ENCODE data around the gene MDM2. TPM values are rescaled to one million over a fixed set of nuclear protein-coding genes. Genes with fewer than 3 reads are reported as not detected.
"Not testable (repeated sequence)": the region's sequence is repeated elsewhere in the genome, so short reads cannot be mapped to it uniquely, and the experiment has no call there.

MDM2 gene
- total RNA-seq, 1 donor from 2014 or later = 37.3 TPM

DNA sequence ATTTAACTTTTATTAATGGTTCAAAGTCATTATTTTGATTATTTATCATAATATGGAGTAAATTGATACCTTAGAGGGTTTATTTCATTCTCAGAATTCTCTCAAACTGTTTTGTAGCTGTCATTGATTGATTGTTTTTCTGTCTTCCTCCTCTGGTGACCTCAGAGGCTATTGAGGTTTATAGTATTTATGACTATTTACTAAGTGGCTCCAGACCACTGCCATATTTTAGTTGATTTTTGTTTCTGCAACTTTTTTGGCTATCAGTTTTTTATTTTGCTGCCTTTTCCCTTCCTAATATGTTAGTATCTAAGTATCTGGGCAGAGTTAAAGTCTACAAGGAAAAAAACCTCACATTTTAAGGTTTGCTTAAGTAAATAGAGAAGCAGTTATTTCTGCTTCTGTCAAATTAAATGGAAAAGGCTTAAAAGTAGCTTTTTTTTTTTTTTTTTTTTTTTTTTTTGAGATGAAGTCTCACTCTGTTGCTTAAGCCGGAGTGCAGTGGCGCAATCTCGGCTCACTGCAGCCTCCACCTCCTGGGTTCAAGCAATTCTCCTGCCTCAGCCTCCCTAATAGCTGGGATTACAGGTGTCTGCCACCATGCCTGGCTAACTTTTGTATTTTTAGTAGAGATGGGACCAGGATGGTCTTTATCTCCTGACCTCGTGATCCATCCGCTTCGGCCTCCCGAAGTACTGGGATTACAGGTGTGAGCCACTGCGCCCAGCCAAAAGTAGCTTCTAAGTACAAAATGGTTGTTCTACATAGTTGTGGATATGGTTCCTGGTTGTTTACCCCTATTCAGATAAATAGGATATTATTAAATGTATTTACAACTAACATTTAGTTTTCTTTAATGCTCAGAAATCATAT is 8.2 kb downstream of the MDM2 start:
- intact Hi-C loops (cut with DNase I) = no loop called here
- ATAC-seq (no peak), DNase-seq (ENCODE audit: missing footprints) (no peak)

- DNase-seq (ENCODE audit: missing footprints); intact Hi-C loops (cut with DNase I); ATAC-seq: not testable (repeated sequence)
These were observed 11.5 kb downstream of the MDM2 start for GRCh38 chr12:68819481-68819880.

- DNase-seq (ENCODE audit: missing footprints) (no peak), ATAC-seq (no peak)
- intact Hi-C loops (cut with DNase I) = no loop called here
These were observed 13.6 kb downstream of the MDM2 start for GRCh38 chr12:68821357-68822188.

- intact Hi-C loops (cut with DNase I) = no loop called here
- no peak for DNase-seq (ENCODE audit: missing footprints)
- ATAC-seq = no peak
These were observed 15.7 kb downstream of the MDM2 start for GRCh38 chr12:68823696-68824095.

GRCh38 chr12:68824131-68824530 is 16.2 kb downstream of the MDM2 start:
- DNase-seq (ENCODE audit: missing footprints) (no peak), ATAC-seq (no peak)
- intact Hi-C loops (cut with DNase I) = no loop called here

- no peak for ATAC-seq
- intact Hi-C loops (cut with DNase I) = no loop called here
These were observed 16.7 kb downstream of the MDM2 start for GRCh38 chr12:68824597-68825250.

GRCh38 chr12:68825569-68826217 is 17.7 kb downstream of the MDM2 start:
- DNase-seq (ENCODE audit: missing footprints) (no peak), ATAC-seq (no peak)
- intact Hi-C loops (cut with DNase I) = no loop called here

More at GRCh38 chr12:68824597-68825250, 16.7 kb downstream of the MDM2 start:
- no peak for DNase-seq (ENCODE audit: missing footprints)

- no peak for DNase-seq (ENCODE audit: missing footprints)
- no peak for ATAC-seq
- intact Hi-C loops (cut with DNase I) = no loop called here
These were observed 20.1 kb downstream of the MDM2 start for GRCh38 chr12:68827895-68828671.

DNA sequence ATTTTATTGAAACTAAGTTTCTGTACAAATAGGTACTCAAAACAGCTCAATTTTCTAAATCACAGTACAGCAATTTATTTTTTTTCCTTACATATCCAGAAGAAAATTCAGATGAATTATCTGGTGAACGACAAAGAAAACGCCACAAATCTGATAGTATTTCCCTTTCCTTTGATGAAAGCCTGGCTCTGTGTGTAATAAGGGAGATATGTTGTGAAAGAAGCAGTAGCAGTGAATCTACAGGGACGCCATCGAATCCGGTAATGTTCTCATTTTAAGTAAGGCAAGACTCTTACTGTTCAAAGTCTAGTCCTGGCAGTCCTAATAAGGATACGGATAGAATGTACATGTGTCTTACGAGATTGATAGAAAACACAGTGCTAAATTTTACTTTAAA is 20.7 kb downstream of the MDM2 start:
- ATAC-seq = no peak
- no peak for DNase-seq (ENCODE audit: missing footprints)
- intact Hi-C loops (cut with DNase I) = no loop called here

DNA sequence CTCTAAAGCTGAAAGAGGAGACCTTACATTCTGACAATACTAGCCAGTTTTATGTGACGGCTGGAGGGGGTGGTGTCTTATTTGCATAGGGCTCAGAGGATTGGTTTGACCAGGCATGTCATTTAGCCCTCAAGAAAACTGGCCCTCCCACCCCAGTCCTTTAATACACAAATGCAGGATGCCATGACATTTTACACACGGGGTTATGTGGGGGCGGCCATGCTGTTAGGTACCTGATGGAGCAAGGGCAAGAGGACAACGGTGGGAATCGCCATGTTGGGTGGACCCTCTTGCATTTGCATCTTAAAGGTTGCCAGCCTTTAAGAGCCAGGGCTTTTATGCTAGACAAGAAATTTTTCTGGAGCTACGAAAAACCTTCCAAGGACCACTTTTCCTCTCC is 23.3 kb downstream of the MDM2 start:
- no peak for DNase-seq (ENCODE audit: missing footprints)
- ATAC-seq = no peak
- intact Hi-C loops (cut with DNase I) = no loop called here

- intact Hi-C loops (cut with DNase I) = no loop called here
- no peak for DNase-seq (ENCODE audit: missing footprints)
- ATAC-seq = no peak
These were observed 23.9 kb downstream of the MDM2 start for GRCh38 chr12:68831751-68832503.

DNA sequence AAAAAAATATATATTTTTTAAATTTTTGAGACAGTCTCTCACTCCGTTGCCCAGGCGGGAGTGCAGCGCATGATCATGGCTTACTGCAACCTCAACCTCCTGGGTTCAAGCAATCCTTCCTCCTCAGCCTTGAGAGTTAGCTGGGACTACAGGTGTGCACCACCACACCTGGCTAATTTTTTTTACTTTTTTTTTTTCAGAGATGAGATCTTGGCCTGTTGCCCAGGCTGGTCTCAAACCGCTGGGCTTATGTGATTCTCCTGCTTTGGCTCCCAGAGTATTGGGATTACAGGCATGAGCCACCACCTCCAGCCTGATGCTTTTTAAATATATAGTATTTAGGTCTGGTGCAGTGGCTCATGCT is 24.5 kb downstream of the MDM2 start:
- DNase-seq (ENCODE audit: missing footprints) (no peak), ATAC-seq (no peak)
- intact Hi-C loops (cut with DNase I) = no loop called here

GRCh38 chr12:68833508-68833907 is 25.5 kb downstream of the MDM2 start:
- intact Hi-C loops (cut with DNase I) = no loop called here
- ATAC-seq (no peak), DNase-seq (ENCODE audit: missing footprints) (no peak)

DNA sequence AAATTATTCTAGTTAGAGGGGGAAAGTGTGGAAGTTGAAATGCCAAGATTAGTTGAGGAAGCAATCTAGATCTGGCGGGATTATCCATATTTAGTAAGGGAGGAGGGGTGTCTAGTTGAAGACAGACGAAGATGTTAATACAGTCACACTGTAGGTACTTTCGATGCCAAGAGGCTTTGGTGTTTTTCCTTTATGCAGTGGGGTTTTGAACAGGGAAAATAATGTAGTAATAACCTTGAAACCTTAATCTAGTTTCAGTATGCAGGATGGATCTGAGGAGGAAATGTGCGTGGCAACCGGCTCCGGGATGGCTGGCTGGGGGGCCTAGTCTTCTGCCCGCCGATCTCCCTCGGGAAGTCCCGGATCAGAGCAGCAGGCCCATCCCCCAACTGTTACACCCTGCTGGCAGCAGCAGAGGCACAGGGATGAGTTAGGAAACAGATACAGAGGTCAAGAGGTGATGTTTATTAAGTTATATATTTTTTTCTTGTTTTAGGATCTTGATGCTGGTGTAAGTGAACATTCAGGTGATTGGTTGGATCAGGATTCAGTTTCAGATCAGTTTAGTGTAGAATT is 27.4 kb downstream of the MDM2 start:
- DNase-seq (ENCODE audit: missing footprints) (no peak), ATAC-seq (no peak)
- intact Hi-C loops (cut with DNase I) = no loop called here

DNA sequence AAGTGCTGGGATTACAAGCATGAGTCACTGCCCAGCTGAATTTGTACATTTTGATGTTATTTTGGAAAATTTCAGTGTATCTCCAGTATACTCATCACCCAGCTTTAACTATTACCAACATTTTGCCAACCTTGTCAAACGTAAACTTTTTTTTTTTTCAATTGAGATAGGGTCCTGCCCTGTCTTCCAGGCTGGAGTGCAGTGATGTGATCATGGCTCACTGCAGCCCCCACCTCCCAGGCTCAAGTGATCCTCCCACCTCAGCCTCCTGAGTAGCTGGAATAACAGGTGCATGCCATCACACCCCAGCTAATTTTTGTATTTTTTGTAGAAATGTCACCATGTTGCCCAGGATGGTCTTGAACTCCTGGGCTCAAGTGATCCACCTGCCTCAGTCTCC is 29.2 kb downstream of the MDM2 start:
- ATAC-seq (no peak), DNase-seq (ENCODE audit: missing footprints) (no peak)
- intact Hi-C loops (cut with DNase I) = no loop called here

GRCh38 chr12:68838046-68838886 is 30.3 kb downstream of the MDM2 start:
- intact Hi-C loops (cut with DNase I) = no loop called here
- DNase-seq (ENCODE audit: missing footprints) = no peak

More at GRCh38 chr12:68838046-68838886, 30.3 kb downstream of the MDM2 start:
- no peak for ATAC-seq

Measured in Right ventricle myocardium inferior (tissue), 1 donor.